Measurements from ENCODE around the gene EIF3I.

GRCh38 chr1:32265846-32266245, 43.6 kb downstream of the EIF3I start:
- no peak for TF ChIP-seq SP1 (IDR thresholded peaks at IDR 0.05; ENCODE audit: low read depth, low read length)
- TF ChIP-seq ZBTB40 (IDR thresholded peaks at IDR 0.05; ENCODE audit: borderline replicate concordance) = no peak
- TF ChIP-seq EZH2 (IDR thresholded peaks at IDR 0.05; ENCODE audit: borderline replicate concordance, control insufficient read depth, low read depth, low read length) = no peak
- TF ChIP-seq, protein P1, sequence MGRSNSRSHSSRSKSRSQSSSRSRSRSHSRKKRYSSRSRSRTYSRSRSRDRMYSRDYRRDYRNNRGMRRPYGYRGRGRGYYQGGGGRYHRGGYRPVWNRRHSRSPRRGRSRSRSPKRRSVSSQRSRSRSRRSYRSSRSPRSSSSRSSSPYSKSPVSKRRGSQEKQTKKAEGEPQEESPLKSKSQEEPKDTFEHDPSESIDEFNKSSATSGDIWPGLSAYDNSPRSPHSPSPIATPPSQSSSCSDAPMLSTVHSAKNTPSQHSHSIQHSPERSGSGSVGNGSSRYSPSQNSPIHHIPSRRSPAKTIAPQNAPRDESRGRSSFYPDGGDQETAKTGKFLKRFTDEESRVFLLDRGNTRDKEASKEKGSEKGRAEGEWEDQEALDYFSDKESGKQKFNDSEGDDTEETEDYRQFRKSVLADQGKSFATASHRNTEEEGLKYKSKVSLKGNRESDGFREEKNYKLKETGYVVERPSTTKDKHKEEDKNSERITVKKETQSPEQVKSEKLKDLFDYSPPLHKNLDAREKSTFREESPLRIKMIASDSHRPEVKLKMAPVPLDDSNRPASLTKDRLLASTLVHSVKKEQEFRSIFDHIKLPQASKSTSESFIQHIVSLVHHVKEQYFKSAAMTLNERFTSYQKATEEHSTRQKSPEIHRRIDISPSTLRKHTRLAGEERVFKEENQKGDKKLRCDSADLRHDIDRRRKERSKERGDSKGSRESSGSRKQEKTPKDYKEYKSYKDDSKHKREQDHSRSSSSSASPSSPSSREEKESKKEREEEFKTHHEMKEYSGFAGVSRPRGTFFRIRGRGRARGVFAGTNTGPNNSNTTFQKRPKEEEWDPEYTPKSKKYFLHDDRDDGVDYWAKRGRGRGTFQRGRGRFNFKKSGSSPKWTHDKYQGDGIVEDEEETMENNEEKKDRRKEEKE (IDR thresholded peaks at IDR 0.05) = no peak
- no peak for TF ChIP-seq E2F4 (IDR thresholded peaks at IDR 0.05; ENCODE audit: low read depth, low read length)
- no peak for TF ChIP-seq BRCA1 (IDR thresholded peaks at IDR 0.05; ENCODE audit: low read depth, low read length)
- TF ChIP-seq, protein P2, sequence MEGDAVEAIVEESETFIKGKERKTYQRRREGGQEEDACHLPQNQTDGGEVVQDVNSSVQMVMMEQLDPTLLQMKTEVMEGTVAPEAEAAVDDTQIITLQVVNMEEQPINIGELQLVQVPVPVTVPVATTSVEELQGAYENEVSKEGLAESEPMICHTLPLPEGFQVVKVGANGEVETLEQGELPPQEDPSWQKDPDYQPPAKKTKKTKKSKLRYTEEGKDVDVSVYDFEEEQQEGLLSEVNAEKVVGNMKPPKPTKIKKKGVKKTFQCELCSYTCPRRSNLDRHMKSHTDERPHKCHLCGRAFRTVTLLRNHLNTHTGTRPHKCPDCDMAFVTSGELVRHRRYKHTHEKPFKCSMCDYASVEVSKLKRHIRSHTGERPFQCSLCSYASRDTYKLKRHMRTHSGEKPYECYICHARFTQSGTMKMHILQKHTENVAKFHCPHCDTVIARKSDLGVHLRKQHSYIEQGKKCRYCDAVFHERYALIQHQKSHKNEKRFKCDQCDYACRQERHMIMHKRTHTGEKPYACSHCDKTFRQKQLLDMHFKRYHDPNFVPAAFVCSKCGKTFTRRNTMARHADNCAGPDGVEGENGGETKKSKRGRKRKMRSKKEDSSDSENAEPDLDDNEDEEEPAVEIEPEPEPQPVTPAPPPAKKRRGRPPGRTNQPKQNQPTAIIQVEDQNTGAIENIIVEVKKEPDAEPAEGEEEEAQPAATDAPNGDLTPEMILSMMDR (IDR thresholded peaks at IDR 0.05 in 2 of 3, conservative IDR thresholded peaks at IDR 0.05 in 1 of 3; ENCODE audit: control insufficient read depth in 2 of 3, extremely low read depth in 1 of 3, insufficient read depth in 1 of 3, low read depth in 3 of 3, low read length in 3 of 3) = no peak
- no peak for TF ChIP-seq CHD1 (IDR thresholded peaks at IDR 0.05; ENCODE audit: low read depth, low read length)
- TF ChIP-seq ZNF274 (IDR thresholded peaks at IDR 0.05; ENCODE audit: insufficient read depth, insufficient read length) = no peak
- TF ChIP-seq POLR2A (IDR thresholded peaks at IDR 0.05; ENCODE audit: low read depth, low read length) = no peak
- TF ChIP-seq, protein P3, sequence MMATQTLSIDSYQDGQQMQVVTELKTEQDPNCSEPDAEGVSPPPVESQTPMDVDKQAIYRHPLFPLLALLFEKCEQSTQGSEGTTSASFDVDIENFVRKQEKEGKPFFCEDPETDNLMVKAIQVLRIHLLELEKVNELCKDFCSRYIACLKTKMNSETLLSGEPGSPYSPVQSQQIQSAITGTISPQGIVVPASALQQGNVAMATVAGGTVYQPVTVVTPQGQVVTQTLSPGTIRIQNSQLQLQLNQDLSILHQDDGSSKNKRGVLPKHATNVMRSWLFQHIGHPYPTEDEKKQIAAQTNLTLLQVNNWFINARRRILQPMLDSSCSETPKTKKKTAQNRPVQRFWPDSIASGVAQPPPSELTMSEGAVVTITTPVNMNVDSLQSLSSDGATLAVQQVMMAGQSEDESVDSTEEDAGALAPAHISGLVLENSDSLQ (IDR thresholded peaks at IDR 0.05) = no peak
- TF ChIP-seq JUNB (IDR thresholded peaks at IDR 0.05) = no peak
- TF ChIP-seq TAF1 (IDR thresholded peaks at IDR 0.05; ENCODE audit: borderline replicate concordance, low read depth, low read length) = no peak
- TF ChIP-seq MYC (IDR thresholded peaks at IDR 0.05; ENCODE audit: insufficient read depth, insufficient read length, insufficient replicate concordance, low read length, severe bottlenecking) = no peak

All from GM12878 (cell line).